ENCODE measurements around the gene CALML3.

DNA sequence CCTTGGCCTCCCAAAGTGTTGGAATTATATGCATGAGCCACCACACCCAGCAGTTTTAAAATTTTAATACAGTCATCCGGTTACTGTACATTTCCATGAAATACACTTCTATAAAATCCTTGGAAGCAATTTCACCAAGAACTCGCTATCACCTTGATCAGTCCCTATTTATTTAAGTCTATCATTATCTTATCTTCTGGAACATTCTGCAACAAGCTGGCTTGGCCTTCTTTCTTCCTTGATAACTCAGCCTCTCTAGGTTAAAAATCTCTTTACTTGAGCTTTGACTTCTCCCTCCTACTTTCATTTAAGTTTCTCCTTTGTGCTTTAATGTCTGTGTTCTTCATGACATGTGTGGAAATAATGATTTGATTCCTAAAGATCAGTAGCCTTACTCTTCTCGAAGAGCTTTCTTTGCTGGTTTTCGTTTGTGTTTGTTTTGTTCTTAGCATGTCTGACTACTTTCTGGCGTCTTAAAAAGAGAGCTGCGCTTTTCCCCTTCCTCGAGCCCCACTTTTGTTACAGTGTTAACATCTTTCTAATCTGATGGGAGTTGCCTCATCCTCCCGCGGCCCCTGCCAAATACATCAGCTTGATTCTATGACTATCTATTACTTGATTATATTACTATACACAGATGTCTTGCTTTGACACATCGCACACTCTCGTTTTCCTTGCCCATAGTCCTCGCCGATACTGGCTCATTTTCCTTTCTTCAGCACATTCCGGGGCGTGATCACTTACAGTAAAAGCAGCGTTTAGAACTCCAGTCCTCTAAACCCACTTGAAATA lies 14.3 kb upstream of the CALML3 start:
- TF ChIP-seq YY1 (IDR thresholded peaks at IDR 0.05; ENCODE audit: low read depth, low read length) (no peak), CEBPB (IDR thresholded peaks at IDR 0.05; ENCODE audit: borderline replicate concordance in 1 of 2, low read depth in 2 of 2, low read length in 2 of 2) (no peak), POLR2AphosphoS5 (IDR thresholded peaks at IDR 0.05; ENCODE audit: low read length) (no peak), RAD21 (IDR thresholded peaks at IDR 0.05; ENCODE audit: insufficient read depth, low read depth, low read length) (no peak), ASH2L (IDR thresholded peaks at IDR 0.05; ENCODE audit: borderline replicate concordance, low read depth) (no peak), RCOR1 (conservative IDR thresholded peaks at IDR 0.05; ENCODE audit: low read depth, low read length) (no peak), NFIC (IDR thresholded peaks at IDR 0.05; ENCODE audit: low read depth, low read length) (no peak)
- TF ChIP-seq, protein P1, sequence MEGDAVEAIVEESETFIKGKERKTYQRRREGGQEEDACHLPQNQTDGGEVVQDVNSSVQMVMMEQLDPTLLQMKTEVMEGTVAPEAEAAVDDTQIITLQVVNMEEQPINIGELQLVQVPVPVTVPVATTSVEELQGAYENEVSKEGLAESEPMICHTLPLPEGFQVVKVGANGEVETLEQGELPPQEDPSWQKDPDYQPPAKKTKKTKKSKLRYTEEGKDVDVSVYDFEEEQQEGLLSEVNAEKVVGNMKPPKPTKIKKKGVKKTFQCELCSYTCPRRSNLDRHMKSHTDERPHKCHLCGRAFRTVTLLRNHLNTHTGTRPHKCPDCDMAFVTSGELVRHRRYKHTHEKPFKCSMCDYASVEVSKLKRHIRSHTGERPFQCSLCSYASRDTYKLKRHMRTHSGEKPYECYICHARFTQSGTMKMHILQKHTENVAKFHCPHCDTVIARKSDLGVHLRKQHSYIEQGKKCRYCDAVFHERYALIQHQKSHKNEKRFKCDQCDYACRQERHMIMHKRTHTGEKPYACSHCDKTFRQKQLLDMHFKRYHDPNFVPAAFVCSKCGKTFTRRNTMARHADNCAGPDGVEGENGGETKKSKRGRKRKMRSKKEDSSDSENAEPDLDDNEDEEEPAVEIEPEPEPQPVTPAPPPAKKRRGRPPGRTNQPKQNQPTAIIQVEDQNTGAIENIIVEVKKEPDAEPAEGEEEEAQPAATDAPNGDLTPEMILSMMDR (IDR thresholded peaks at IDR 0.05 in 2 of 3, conservative IDR thresholded peaks at IDR 0.05 in 1 of 3; ENCODE audit: control insufficient read depth in 2 of 3, extremely low read depth in 1 of 3, insufficient read depth in 1 of 3, low read depth in 3 of 3, low read length in 3 of 3), result no peak
- TF ChIP-seq, protein P2, sequence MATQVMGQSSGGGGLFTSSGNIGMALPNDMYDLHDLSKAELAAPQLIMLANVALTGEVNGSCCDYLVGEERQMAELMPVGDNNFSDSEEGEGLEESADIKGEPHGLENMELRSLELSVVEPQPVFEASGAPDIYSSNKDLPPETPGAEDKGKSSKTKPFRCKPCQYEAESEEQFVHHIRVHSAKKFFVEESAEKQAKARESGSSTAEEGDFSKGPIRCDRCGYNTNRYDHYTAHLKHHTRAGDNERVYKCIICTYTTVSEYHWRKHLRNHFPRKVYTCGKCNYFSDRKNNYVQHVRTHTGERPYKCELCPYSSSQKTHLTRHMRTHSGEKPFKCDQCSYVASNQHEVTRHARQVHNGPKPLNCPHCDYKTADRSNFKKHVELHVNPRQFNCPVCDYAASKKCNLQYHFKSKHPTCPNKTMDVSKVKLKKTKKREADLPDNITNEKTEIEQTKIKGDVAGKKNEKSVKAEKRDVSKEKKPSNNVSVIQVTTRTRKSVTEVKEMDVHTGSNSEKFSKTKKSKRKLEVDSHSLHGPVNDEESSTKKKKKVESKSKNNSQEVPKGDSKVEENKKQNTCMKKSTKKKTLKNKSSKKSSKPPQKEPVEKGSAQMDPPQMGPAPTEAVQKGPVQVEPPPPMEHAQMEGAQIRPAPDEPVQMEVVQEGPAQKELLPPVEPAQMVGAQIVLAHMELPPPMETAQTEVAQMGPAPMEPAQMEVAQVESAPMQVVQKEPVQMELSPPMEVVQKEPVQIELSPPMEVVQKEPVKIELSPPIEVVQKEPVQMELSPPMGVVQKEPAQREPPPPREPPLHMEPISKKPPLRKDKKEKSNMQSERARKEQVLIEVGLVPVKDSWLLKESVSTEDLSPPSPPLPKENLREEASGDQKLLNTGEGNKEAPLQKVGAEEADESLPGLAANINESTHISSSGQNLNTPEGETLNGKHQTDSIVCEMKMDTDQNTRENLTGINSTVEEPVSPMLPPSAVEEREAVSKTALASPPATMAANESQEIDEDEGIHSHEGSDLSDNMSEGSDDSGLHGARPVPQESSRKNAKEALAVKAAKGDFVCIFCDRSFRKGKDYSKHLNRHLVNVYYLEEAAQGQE (IDR thresholded peaks at IDR 0.05; ENCODE audit: low read depth, low read length), result no peak
- TF ChIP-seq, protein P3, sequence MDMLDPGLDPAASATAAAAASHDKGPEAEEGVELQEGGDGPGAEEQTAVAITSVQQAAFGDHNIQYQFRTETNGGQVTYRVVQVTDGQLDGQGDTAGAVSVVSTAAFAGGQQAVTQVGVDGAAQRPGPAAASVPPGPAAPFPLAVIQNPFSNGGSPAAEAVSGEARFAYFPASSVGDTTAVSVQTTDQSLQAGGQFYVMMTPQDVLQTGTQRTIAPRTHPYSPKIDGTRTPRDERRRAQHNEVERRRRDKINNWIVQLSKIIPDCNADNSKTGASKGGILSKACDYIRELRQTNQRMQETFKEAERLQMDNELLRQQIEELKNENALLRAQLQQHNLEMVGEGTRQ (IDR thresholded peaks at IDR 0.05; ENCODE audit: borderline replicate concordance, low read depth, low read length), result no peak

All from GM12878 (cell line).